Stimulated activated CD4-positive, alpha-beta T cell treated with anti-CD3 and anti-CD28 coated beads, TNF-alpha, amount 100 ng/mL, for 1 hour (primary cell): Measurements from ENCODE around the gene KIT.

Experiments used
- DNase-seq, 3 donors: peaks; one replicate each; pipeline ENCODE4 v3.0.0-alpha.2; 2020; ENCODE audit warnings: low read depth in 3 of 3, low spot score in 1 of 3

KIT gene

DNA sequence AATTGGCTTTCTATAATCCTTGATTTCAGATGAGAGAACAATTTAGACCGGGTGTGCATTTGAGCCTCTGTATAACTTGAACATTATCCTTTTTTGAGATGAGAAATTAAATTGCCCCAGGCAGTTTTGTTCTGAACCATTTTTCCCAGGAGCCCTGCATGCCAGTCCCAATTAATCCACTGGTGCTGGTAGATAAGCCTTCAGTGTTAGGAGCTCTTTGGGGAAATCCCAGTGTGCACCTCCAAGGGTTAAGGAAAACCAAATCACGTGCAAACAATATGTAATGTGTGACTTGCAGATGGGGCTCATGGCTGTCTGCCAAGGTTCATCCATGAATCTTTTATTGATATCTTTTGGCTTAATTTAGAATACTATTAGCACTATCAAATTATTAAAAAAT, 43.2 kb downstream of the KIT start:
- no peak for DNase-seq

DNA sequence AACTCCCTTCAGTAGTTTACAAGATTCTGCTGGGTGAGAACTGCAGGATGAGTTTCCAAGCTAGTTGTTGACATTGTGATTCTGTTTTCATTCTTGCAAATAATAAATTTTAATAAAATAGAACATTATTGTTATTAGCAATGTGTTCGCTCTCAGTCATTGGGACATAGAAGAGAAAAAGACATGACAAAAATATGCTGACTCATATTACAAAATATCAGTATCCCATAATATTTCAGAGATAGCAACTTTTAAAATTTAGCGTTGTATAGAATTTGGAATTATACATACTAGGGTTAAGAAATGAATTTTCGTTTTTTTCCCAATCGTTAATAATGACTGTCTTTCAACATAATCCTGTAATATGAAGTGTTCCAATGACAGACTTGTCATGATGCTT, 45.4 kb downstream of the KIT start:
- DNase-seq, result no peak

DNA sequence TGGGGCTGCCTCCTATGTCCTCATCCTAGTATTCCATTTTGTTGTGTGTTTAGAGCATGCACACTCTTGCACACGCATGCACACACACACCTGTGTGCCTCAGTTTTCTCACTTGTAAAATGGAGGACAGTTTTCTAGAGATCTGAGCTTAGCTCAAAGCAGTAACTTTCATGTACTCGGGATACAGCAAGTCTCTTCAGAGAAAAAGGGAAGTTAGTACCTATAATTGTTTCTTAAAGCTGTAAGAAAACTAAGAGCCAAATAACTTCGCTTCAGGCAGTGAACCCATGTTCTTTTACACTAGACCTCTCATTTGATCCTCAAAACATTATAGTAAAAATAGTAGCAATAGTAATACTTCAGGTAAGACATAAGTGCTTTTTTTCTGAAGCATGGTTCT, 49.6 kb downstream of the KIT start:
- no peak for DNase-seq

GRCh38 chr4:54708339-54709279, 50.9 kb downstream of the KIT start:
- no peak for DNase-seq

GRCh38 chr4:54709400-54709799, 51.6 kb downstream of the KIT start:
- DNase-seq, result no peak

DNA sequence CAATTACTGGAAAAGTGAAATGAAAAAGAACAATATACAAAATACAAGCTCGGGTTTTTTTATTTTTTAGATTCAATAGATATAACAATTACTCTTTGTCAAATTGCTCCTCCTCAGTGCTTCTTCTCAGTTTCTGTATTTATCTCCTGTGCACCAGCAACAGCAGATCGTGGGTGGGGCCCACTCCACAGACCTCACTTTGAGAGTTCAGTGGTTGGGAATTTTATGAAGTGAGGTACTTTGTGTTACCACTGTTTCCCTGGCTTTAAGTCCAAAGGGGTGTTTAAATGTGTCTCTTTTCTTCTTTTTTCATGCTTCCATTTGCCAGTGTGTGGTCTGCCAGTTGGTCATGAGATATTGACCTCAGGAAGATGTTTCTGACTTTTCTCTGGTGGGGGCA, 54.4 kb downstream of the KIT start:
- DNase-seq, result no peak

GRCh38 chr4:54714631-54715030, 56.9 kb downstream of the KIT start:
- no peak for DNase-seq

DNA sequence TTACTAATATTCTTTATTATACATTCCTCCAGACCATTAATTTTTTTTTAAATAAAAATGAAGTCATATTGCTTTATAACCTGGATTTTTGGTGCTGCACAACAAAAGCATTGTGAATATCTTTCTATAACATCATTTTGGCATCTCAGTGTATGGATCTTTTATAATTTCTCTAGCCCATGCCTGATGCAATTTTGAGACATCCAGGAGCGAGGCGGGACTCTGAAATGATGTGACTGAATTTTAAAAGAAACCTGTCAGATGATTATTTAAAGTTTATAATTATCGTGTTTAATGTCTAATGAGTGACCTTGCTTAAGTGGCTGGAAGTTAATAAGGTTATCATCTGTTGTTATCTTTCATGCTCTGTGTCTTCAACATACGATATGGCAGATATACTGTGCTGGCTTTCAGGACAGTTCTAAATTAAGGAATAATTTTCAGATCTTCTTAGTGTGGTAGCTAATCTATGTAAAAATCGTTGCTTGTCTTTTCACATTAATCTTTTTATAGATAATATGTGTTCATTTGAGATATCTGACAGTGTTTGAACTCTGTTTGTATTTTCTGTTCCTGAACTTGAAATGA, 58.8 kb downstream of the KIT start:
- DNase-seq, result no peak

DNA sequence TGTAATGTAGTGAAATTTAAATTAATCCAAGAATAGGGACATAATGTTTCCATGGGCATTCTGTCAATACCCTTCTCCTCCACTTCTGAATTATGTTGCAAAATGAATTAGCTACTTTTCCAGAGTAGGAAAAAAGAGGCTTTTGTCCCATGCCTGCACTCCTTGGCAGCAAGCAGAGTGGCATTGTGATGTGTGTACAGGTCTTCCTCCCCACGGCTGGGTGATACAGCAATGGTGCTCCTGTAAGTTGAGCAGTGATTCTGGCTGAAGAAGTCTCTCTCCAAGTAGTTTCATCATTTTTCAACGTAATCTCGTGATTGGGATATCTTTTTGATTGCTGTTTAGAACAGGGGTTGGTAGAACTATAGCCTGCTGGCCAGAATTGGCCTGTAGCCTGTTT, 59.9 kb downstream of the KIT start:
- DNase-seq, result no peak

DNA sequence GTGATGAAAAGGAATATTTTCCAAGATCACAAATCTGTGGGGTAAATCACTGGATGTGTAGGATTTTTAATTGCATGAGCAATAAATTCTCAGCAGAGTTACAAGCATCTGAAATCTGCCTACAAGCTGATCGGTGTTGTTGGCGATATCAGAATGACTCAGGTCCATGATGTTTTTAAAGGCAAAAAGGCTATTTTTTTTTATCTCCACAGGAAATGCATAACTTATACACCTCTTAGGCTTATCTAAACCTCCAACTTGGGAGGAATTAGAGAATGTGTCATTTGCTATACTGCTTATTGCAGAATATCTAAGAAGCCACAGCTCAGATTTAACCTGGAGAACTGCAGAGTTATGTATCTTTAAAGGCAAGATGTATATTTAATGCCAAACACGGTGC, 61.6 kb downstream of the KIT start:
- DNase-seq, result no peak

GRCh38 chr4:54723220-54723619, 65.5 kb downstream of the KIT start:
- DNase-seq, result no peak

GRCh38 chr4:54723820-54724219, 66.1 kb downstream of the KIT start:
- DNase-seq, result no peak

DNA sequence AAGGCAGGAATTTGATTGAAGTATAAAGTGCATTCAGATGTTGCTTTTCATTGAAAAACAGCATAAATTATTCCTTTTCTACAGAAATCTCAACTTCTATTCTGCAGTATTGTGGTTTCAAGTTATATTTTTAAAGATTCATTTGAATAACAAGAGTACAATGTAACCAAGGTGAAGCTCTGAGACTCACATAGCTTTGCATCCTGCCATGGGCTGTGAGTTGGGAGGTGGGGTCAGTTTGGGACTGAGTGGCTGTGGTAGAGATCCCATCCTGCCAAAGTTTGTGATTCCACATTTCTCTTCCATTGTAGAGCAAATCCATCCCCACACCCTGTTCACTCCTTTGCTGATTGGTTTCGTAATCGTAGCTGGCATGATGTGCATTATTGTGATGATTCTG, 69.2 kb downstream of the KIT start:
- DNase-seq, result no peak

DNA sequence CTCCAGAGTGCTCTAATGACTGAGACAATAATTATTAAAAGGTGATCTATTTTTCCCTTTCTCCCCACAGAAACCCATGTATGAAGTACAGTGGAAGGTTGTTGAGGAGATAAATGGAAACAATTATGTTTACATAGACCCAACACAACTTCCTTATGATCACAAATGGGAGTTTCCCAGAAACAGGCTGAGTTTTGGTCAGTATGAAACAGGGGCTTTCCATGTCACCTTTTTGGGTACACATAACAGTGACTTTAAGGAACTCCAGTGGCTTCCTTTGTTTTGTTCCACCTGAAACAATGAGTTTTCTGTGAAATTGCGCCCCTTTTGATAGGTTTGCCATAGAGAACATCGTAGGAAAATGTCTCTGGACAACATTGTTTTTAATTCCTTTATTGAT, 69.6 kb downstream of the KIT start:
- DNase-seq, result no peak

- no peak for DNase-seq
Observed at GRCh38 chr4:54728368-54728767, 70.6 kb downstream of the KIT start.

- DNase-seq, result no peak
Observed at GRCh38 chr4:54729256-54729655, 71.5 kb downstream of the KIT start.

DNA sequence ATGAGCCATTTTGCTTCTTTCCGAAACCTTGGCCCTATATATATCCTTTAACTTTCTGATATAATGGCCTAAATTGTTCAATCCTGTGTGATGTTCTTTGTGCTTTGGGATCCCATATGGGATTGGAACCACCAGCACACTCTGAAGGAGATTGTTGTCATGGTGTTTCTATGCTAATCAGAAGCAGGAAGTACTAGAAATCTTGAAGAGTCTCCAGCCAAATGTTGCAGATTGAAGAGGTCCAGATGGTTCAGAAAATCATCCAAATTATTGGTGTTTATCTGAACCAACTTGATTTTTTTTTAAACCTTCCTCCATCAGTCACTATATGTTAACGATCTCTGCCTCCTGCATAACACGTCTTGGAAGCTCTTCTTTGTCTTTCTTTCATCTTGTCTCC, 72.8 kb downstream of the KIT start:
- DNase-seq, result no peak

- DNase-seq, result no peak
Observed at GRCh38 chr4:54731552-54731951, 73.8 kb downstream of the KIT start.

DNA sequence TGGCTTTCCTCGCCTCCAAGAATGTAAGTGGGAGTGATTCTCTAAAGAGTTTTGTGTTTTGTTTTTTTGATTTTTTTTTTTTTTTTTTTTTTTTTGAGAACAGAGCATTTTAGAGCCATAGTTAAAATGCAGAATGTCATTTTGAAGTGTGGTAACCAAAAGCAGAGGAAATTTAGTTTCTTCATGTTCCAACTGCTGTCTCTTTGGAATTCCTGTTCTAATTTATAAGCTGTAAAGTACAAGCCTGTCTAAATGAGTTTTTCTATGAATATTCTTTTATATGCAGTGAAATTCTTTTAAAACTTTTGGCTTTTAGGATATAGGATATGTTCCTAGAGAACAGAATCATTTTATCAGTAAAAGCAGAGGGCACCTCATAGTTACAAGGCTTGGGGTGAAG, 74.2 kb downstream of the KIT start:
- DNase-seq, result no peak

- DNase-seq, result no peak
Observed at GRCh38 chr4:54737421-54737820, 79.7 kb downstream of the KIT start.

- DNase-seq, result no peak
Observed at GRCh38 chr4:54741202-54741601, 83.4 kb downstream of the KIT start.

DNA sequence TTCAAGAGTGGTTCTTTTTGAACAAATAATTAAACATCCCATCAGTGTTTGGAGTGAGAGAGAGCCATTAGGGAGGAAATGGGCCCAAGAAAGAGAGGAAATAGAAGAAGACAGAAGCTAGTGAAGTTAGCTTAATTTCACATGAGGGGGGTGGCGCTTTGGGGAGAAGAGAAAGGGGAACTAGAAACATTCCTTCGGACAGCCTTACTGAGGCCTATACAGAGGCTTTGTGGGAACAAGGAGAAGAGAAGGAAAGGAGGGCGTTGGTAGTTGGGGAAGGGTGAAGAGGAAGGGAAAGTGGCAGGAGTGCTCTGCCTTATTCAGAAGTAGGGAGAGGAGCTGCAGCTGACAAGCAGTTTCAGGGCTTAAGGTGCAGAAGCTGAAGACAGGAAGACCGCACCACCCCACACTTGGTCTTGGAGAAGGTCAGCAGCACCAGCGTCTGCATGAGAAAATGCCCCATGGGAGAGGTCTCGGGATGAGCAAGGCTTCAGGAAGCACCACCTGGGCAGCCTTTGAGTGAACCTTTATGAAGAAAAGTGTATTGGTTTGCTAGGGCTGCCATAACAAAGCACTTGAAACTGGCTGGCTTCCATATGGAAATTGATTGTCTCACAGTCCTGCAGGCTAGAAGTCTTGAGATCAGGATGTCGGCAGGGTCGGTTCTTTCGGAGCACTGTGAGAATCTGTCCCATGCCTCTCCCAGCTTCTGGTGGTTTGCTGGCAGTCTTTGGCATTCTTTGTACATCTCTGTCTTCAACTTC, 85.1 kb downstream of the KIT start:
- no peak for DNase-seq
